Left kidney (tissue), 2 donors: ENCODE data around the gene CMTM1. TPM values are rescaled to one million over a fixed set of nuclear protein-coding genes. Genes with fewer than 3 reads are reported as not detected.

Experiments used
- DNase-seq: peaks from one replicate; pipeline ENCODE4 v3.0.0-alpha.2; 2013
- polyA plus RNA-seq: library from polyadenylated mRNA; unstranded; fragments of 120-200 nt; gene quantifications from one replicate; pipeline ENCODE4 v1.2.1, GENCODE V29; 2013; ENCODE audit not compliant: insufficient read length

Gene CMTM1
- polyA plus RNA-seq, 1 donor = 7.0 TPM

GRCh38 chr16:66538910-66539309 is 27.3 kb upstream of the CMTM1 start:
- no peak for DNase-seq

DNA sequence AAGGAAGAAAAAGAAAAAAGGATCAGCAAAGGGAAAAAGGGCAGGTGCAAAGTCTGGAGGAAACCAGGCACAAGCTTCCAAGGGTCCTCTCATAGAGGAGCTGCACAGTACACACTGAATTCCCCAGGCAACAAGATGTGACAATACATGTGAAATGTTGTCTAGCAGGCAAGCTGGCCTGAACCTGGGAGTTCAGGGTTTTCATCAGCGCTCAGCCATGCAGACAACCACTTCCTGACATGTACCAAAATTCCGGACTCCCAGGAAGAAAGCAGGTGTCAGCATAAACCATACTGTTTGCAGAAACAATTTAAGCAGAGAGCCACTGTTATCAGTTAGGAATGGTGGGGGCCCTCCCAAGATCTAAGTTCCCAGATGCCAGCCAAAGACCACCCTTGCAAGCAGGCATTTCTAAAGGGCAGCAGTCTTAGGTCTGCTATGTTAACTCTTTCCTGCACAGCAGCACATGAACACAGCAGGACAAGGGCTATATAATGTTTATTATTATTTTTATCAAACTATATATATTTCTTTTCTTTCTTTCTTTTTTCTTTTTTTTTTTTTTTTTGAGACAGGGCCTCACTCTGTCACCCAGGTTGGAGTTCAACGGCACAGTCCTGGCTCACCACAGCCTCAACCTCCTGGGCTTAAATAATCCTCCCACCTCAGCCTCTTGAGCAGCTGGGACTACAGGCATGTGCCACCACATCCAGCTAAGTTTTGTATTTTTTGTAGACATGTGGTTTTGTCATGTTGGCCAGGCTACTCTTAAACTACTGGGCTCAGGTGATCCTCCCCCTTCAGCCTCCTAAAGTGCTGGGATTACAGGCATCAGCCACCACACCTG is 26.4 kb upstream of the CMTM1 start:
- DNase-seq = no peak

DNA sequence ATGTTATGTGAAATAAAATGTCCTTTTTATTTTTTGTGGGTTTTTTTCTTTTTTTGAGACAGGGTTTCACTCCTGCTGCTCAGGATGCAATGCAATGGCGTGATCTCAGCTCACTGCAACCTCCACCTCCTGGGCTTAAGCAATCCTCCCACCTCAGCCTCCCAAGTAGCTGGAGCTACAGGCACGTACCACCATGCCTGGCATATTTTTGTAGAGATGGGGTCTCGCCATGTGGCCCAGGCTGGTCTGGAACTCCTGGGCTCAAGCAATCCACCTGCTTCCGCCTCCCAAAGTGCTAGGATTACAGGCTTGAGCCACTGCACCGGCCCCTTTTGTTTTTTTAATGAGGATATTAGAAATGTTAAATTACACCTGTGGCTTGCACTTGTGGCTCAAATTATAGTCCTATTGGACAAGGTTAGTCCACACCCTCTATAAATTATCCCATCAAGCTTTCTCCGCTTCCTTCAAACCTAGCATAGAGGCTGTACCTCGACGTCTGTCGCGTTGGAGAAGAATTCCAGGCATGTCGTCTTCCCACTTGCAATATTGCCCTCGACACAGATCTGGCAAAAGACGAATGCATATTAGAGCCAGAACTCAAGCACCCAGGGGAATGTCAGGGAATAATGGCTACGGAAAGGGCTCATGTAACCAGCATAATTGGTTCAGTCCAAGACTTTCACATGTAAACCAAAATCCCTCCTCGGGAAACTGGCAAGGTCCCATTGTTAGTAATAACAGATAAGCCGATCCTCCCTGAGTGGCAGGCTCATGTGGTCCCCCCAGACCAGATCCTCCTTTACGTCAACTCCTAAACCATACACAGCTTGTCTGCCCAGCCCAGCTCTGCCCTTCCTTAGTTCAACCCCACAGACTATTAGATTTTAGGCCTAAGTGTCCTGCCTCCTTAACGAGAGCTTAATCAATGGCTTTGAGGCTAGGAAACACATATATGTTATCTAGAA is 24.6 kb upstream of the CMTM1 start:
- DNase-seq = no peak

DNA sequence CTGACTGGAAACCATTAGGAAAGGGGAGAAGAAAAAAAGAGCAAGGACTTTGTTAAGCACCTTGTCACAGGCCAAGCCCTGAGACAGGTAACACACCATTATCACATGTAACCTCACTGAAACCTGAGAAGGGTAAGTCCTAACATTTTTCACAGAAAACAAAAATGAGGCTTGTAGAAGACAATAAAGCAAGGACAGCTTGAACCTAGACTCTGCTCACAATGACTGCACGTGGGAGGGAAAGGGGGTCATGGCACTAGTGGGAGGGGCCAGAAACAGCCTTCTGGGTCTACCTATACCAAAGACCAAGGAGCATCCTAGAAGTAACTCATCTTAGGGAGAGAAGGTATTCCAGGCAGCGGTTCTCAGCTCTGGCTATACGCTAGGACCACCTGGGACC is 23.8 kb upstream of the CMTM1 start:
- DNase-seq = no peak

- no peak for DNase-seq
These were observed 22.7 kb upstream of the CMTM1 start for GRCh38 chr16:66543541-66543940.

DNA sequence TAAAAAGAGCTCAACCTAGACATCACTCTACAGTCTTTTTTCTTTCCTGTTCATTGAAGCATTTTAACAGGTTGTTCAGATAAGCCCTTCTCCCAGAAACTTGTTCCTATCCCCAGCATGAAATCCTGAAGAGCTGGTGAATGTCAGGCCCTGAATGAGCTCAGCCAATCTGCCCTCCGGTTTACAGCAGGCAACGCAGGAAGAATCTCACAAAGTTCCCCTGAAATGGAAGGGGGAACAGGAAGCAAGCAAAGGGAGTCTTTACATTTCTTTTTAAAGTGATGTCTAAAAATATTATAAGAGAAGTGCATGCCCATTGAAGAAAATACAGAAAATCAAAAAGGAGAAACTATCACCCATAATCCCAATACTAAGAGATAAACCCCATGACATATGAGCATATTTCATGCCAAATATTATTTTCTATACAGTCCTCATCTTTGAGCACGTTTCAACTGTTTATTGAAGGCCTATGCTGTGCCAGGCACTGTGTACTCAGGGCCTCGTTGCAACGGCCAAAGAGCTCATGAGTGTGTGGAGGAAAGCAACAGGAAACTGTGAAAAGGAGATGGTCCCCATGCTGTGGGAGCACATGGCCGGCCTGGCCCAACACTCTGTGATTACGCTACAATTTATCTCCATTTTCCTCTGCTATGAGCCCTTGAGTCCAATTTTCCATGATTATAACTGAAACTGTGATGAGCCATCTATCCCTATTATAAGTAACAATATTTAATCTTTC is 22.1 kb upstream of the CMTM1 start:
- DNase-seq = no peak

GRCh38 chr16:66547101-66547989 is 18.9 kb upstream of the CMTM1 start:
- DNase-seq = no peak

GRCh38 chr16:66548068-66548467 is 18.2 kb upstream of the CMTM1 start:
- DNase-seq = no peak

DNA sequence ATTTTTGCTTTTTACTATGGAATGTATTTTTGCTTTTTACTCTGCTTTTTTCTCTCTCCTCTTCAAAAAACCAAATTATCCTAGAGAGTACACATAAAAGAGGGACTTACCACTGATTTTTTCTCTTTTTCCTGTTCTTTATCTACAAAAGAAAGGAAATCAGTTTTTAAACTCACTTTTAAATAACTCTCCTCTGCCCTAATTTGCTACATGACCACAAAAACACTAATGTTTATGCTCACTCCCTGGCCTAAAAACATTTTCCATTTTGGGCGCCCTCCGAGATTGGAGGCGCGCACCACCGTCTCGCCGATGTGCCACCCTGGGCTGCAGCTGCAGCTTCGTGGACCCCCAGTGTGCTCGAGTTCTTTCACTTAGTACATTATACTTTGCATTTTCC is 17.4 kb upstream of the CMTM1 start:
- no peak for DNase-seq

- DNase-seq = peak; percentile 80
These were observed 16.7 kb upstream of the CMTM1 start, which contains the start of gene TK2 for GRCh38 chr16:66549284-66550131. Gene TK2 (minus strand): TSS chr16:66550122. CDS start chr16:66550061, 61 bp downstream.

GRCh38 chr16:66551348-66551759 is 14.9 kb upstream of the CMTM1 start:
- no peak for DNase-seq

DNA sequence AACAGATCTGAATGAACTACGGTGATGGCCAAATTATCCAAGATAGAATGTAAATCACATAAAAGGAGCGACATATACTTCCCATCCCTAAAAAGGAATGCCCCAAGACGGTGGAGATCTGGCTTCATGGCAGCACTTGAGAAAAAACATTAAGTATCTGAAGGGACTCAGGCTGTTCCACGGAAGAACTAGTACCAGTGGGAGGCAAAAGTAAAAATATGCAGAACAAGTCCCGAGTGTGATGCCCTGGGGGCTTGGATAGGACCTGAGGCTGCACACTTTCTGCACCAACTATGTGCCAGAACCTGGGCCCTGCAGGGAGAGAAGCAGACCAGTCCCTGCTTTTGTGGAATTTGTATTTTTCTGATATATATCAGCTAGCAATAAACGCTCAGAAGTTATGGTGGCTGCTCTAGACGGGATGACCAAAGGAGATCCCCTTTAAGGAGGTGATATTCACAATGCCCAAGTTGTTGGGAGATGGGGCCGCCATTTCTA is 14.4 kb upstream of the CMTM1 start:
- no peak for DNase-seq

GRCh38 chr16:66552286-66553177 is 13.7 kb upstream of the CMTM1 start, which contains the start of gene CKLF:
Gene CKLF (plus strand): TSS chr16:66552576. CDS start chr16:66552716, 140 bp downstream.
- DNase-seq = peak; percentile 89

- DNase-seq = no peak
These were observed 13.0 kb upstream of the CMTM1 start for GRCh38 chr16:66553223-66553622.

- DNase-seq = no peak
These were observed 12.2 kb upstream of the CMTM1 start for GRCh38 chr16:66554021-66554420.

GRCh38 chr16:66554495-66554894 is 11.7 kb upstream of the CMTM1 start:
- DNase-seq = no peak

DNA sequence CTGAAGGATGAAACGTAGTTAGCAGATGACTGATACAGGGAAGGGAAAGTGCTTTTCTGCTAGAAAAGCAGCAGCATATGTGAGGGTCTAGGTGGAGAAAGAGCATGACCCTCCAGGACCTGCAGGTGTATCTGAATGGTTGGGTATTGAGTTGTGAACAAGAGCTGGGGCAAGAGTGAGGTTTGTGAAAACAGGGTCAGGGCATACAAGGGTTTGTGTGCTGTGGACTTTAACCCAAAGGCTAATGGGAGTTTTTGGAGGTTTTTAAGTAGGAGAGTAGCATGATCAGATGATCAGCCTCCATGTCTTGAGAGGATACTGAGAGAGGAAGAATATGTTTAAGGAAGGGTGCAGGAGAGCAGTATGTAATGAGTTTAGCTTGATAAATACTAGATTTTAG is 6.1 kb upstream of the CMTM1 start:
- DNase-seq = no peak

DNA sequence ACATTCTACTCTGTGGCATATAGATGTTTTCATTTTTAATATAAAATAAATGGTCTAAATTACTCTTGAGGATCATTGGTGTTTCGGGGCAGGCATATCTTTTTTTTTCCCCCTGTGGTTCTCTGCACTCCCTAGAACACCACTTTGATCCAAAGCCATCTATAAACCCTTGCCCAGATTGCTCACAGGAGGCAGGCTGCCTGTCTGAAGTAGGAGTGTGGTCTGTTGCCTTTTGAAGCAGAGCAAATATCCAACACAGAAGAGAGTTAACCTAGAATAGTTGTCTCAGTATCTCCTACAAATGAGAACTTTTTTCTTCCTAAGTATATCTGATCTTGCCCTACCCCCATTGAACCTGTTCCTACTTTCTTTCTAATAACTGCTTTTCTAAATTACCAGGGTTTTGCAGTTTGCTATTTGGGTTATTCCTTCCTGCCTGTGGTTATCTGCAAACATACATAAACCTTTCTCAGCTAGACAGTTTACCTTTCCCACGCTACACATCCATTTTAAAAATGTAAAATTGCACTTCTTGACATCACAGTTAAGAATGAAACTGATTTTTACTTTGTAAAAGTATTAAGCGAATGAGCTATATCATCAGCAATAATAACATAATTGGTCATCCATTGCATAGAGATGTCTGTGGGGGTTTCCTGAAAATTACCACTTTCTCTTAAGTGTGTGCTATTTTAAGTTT is 4.7 kb upstream of the CMTM1 start:
- no peak for DNase-seq
